WERI-Rb-1 (cell line): ENCODE data around the gene ARID1B.

Experiments used
- DNase-seq: peaks from one replicate; pipeline ENCODE4 v3.0.0-alpha.2; 2020
- H3K27ac ChIP-seq: fragments of 250-450 bp; sonication (Bioruptor Pico); 2 replicates; pipeline ENCODE4 v1.5.1; 2020; ENCODE audit warnings: mild to moderate bottlenecking, moderate library complexity
- H3K27me3 ChIP-seq: fragments of 250-450 bp; sonication (Bioruptor Pico); 2 replicates; pipeline ENCODE4 v1.5.1; 2021; ENCODE audit warnings: mild to moderate bottlenecking, low read depth, moderate library complexity; ENCODE audit not compliant: insufficient read depth, severe bottlenecking
- H3K36me3 ChIP-seq: fragments of 250-450 bp; sonication (Bioruptor Pico); 2 replicates; pipeline ENCODE4 v1.5.1; 2020; ENCODE audit warnings: mild to moderate bottlenecking, moderate library complexity
- H3K4me3 ChIP-seq: 2 replicates; pipeline ENCODE4 v1.5.1; 2011; ENCODE audit warnings: low read depth, mild to moderate bottlenecking, control low read depth, low read length
- H3K9me3 ChIP-seq: fragments of 250-450 bp; sonication (Bioruptor Pico); 2 replicates; pipeline ENCODE4 v1.5.1; 2021; ENCODE audit warnings: mild to moderate bottlenecking, moderate library complexity; ENCODE audit not compliant: severe bottlenecking
- CTCF ChIP-seq: IDR thresholded peaks from 2 replicates; pipeline ENCODE4 v1.5.1; 2011; ENCODE audit warnings: low read depth, mild to moderate bottlenecking, control low read depth, inconsistent platforms, low read length

ARID1B gene

GRCh38 chr6:156867121-156867520, 89.9 kb downstream of the ARID1B start:
- DNase-seq, result no peak
- H3K4me3 ChIP-seq, result no peak overlapping the region
- H3K9me3 ChIP-seq, result no peaks in the 10 kb centered on the region
- H3K27ac ChIP-seq, result no peak overlapping the region
- no peaks in the 10 kb centered on the region for H3K36me3 ChIP-seq
- no peaks in the 10 kb centered on the region for H3K27me3 ChIP-seq
- TF ChIP-seq CTCF, result no peak

- no peak for DNase-seq
- Histone ChIP-seq H3K27me3 (no peaks in the 10 kb centered on the region), H3K36me3 (no peaks in the 10 kb centered on the region; the same call in 1 of the 2 replicates), H3K9me3 (no peaks in the 10 kb centered on the region), H3K4me3 (no peak overlapping the region), H3K27ac (no peak overlapping the region)
- TF ChIP-seq CTCF, result no peak
Measured at GRCh38 chr6:156868385-156868784, 91.2 kb downstream of the ARID1B start.

GRCh38 chr6:156869980-156870398, 92.8 kb downstream of the ARID1B start:
- H3K4me3 ChIP-seq, result no peak overlapping the region

GRCh38 chr6:156870924-156871539, 93.9 kb downstream of the ARID1B start:
- H3K4me3 ChIP-seq, result no peak overlapping the region
- no peaks in the 10 kb centered on the region for H3K9me3 ChIP-seq
- no peaks in the 10 kb centered on the region for H3K27me3 ChIP-seq
- TF ChIP-seq CTCF, result no peak
- no peaks in the 10 kb centered on the region; the same call in 1 of the 2 replicates for H3K36me3 ChIP-seq
- no peak overlapping the region for H3K27ac ChIP-seq
- DNase-seq, result no peak

More at GRCh38 chr6:156869980-156870398, 92.8 kb downstream of the ARID1B start:
- TF ChIP-seq CTCF, result no peak
- Histone ChIP-seq H3K9me3 (no peaks in the 10 kb centered on the region), H3K27ac (no peak overlapping the region), H3K27me3 (no peaks in the 10 kb centered on the region), H3K36me3 (no peaks in the 10 kb centered on the region; the same call in 1 of the 2 replicates)
- no peak for DNase-seq

- Histone ChIP-seq H3K4me3 (no peak overlapping the region), H3K9me3 (no peaks in the 10 kb centered on the region), H3K27ac (no peak overlapping the region), H3K27me3 (no peaks in the 10 kb centered on the region), H3K36me3 (no peaks in the 10 kb centered on the region; the same call in 1 of the 2 replicates)
- no peak for TF ChIP-seq CTCF
- no peak for DNase-seq
Measured at GRCh38 chr6:156872903-156873302, 95.7 kb downstream of the ARID1B start.
